WERI-Rb-1 (cell line): ENCODE results near the gene ZNF385D.

Experiments used
- DNase-seq: peaks from one replicate; pipeline ENCODE4 v3.0.0-alpha.2; 2020
- H3K27ac ChIP-seq: fragments of 250-450 bp; sonication (Bioruptor Pico); 2 replicates; pipeline ENCODE4 v1.5.1; 2020; ENCODE audit warnings: mild to moderate bottlenecking, moderate library complexity
- H3K27me3 ChIP-seq: fragments of 250-450 bp; sonication (Bioruptor Pico); 2 replicates; pipeline ENCODE4 v1.5.1; 2021; ENCODE audit warnings: mild to moderate bottlenecking, low read depth, moderate library complexity; ENCODE audit not compliant: insufficient read depth, severe bottlenecking
- H3K36me3 ChIP-seq: fragments of 250-450 bp; sonication (Bioruptor Pico); 2 replicates; pipeline ENCODE4 v1.5.1; 2020; ENCODE audit warnings: mild to moderate bottlenecking, moderate library complexity
- H3K4me3 ChIP-seq: 2 replicates; pipeline ENCODE4 v1.5.1; 2011; ENCODE audit warnings: low read depth, mild to moderate bottlenecking, control low read depth, low read length
- H3K9me3 ChIP-seq: fragments of 250-450 bp; sonication (Bioruptor Pico); 2 replicates; pipeline ENCODE4 v1.5.1; 2021; ENCODE audit warnings: mild to moderate bottlenecking, moderate library complexity; ENCODE audit not compliant: severe bottlenecking
- TF ChIP-seq, protein P1 (sequence below): IDR thresholded peaks from 2 replicates; pipeline ENCODE4 v1.5.1; 2011; ENCODE audit warnings: low read depth, mild to moderate bottlenecking, control low read depth, inconsistent platforms, low read length

ZNF385D gene

DNA sequence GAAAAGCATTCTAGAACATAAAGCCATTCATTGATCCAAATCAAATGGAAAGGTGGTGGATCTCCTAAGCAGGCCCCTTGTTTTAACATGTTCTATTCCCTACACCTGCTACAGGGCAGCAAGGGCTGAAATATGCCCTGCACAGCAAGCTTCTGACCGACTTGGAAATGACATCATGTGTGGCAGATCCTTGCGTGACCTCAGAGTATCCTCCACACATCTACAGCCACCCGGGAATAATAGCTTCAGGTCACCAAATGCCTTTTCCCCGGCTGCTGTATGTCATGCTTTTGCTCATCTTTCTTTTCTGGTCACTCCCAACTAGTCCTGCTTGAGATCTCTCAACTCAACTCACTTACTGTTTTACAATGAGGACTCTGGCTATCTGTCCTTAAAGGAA lies 158.2 kb downstream of the ZNF385D start:
- Histone ChIP-seq H3K4me3 (no peak overlapping the region), H3K36me3 (no peaks in the 10 kb centered on the region), H3K9me3 (no peaks in the 10 kb centered on the region), H3K27ac (no peak overlapping the region), H3K27me3 (no peaks in the 10 kb centered on the region)
- DNase-seq, result no peak
- TF ChIP-seq, protein P1, sequence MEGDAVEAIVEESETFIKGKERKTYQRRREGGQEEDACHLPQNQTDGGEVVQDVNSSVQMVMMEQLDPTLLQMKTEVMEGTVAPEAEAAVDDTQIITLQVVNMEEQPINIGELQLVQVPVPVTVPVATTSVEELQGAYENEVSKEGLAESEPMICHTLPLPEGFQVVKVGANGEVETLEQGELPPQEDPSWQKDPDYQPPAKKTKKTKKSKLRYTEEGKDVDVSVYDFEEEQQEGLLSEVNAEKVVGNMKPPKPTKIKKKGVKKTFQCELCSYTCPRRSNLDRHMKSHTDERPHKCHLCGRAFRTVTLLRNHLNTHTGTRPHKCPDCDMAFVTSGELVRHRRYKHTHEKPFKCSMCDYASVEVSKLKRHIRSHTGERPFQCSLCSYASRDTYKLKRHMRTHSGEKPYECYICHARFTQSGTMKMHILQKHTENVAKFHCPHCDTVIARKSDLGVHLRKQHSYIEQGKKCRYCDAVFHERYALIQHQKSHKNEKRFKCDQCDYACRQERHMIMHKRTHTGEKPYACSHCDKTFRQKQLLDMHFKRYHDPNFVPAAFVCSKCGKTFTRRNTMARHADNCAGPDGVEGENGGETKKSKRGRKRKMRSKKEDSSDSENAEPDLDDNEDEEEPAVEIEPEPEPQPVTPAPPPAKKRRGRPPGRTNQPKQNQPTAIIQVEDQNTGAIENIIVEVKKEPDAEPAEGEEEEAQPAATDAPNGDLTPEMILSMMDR, result no peak

DNA sequence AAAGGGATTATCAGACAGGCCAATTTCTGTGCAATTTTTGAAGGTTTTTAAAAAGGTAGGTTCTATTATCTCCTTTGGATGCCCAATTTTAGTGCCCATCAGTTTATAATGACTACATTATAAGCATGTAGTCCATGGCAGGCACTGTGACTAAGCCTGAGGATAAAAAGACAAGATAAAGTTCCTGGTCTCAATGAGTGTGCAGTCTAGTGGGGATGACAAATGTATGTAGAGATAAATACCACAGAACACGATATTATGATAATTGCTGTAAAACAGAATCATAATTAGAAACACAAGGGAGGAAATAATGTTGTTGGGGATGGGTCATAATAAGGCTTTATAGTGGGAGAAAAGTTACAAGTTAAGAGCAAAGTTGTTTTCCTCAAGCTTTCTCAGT lies 163.1 kb downstream of the ZNF385D start:
- Histone ChIP-seq H3K27me3 (no peaks in the 10 kb centered on the region), H3K4me3 (no peak overlapping the region), H3K27ac (no peak overlapping the region), H3K9me3 (no peaks in the 10 kb centered on the region), H3K36me3 (no peaks in the 10 kb centered on the region)
- TF ChIP-seq, protein P1, result no peak
- no peak for DNase-seq

DNA sequence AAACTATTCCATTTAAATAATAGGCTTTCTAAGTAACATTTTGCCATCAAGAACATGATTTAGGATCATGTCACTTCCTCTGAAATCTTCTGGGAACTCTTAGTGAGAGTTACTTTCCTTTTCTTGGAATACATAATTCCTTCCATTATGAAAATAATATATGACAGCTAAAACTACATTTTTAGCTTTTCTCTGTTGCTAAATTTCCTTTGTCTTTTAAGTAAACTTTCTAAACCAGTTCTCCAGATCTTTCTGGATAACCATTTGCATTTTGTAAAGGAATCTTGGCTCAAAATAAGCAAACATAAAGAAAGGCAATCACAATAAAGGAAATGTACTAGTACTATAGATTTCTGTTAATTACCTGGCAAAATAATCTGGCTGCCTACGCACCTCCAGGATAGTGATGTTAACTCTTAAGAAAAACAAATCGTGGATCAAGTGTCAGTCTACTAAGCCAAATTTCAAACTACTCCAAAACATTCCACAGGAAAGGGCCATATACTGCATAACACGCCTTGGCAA lies 165.7 kb downstream of the ZNF385D start:
- H3K9me3 ChIP-seq, result no peaks in the 10 kb centered on the region
- no peak overlapping the region for H3K27ac ChIP-seq
- no peaks in the 10 kb centered on the region for H3K27me3 ChIP-seq
- TF ChIP-seq, protein P1, result no peak
- DNase-seq, result no peak
- no peaks in the 10 kb centered on the region for H3K36me3 ChIP-seq
- no peak overlapping the region for H3K4me3 ChIP-seq

DNA sequence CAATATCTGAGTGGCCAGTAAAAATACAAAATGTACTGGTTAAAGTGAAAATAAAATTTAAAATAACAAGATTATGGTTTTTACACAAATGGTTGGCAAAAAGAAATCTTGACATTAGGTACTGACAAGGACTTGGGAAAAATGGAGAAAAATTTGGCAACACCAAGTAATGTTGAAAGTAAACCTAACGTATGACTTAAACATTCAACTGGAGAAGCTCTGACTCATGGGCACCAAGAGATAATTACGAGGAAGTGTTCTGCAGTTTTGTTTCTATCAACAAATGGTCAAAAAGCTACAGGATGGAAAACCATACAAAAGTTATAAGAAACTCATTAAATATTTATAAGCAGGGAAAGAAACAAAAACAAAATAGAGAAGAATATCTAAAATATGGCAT lies 177.7 kb downstream of the ZNF385D start:
- H3K27ac ChIP-seq, result no peak overlapping the region
- no peaks in the 10 kb centered on the region for H3K9me3 ChIP-seq
- no peak for DNase-seq
- TF ChIP-seq, protein P1, result no peak
- no peaks in the 10 kb centered on the region for H3K36me3 ChIP-seq
- H3K4me3 ChIP-seq, result no peak overlapping the region
- no peaks in the 10 kb centered on the region for H3K27me3 ChIP-seq

DNA sequence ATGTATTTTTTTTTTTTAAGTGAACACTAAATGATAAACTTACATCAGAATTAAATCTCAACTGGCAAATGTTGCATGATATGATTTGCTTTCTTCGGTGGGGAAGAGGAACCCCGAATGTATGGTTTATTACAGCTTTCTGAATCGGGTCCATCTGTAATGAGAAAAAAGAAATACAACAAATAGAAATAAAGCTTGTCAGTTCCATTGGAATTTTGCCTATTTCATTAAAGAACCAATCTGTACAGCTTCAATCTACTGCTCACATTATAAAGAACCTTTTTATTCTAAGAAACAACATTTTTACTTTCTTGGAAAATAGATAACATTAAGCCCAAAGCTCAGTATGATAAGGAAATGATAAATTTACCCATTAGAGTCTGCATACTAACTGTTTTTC lies 186.5 kb downstream of the ZNF385D start:
- H3K27me3 ChIP-seq, result no peaks in the 10 kb centered on the region
- TF ChIP-seq, protein P1, result no peak

DNA sequence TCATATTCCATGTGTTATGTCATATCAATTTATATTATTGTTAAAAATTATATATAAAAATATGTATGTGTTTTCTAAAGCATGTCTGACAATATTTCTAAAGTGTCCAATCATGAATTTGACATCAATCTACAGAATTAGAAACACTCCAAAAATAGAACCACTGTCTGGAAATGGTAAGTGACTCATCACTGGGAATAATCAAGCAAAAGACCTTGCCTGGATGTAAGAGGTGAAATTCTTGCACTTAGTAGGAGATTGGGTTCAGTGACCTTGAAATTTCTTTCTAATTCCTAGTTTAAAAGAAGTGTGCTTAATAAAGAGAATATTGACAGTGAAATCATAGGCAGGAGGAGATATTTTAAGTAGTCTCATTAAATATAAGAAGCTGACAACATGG lies 188.8 kb downstream of the ZNF385D start:
- Histone ChIP-seq H3K4me3 (no peak overlapping the region), H3K36me3 (no peaks in the 10 kb centered on the region), H3K27me3 (no peaks in the 10 kb centered on the region), H3K27ac (no peak overlapping the region), H3K9me3 (no peaks in the 10 kb centered on the region)
- no peak for DNase-seq
- TF ChIP-seq, protein P1, result no peak

More for the DNA sequence above, 186.5 kb downstream of the ZNF385D start:
- DNase-seq, result no peak
- Histone ChIP-seq H3K4me3 (no peak overlapping the region), H3K27ac (no peak overlapping the region), H3K36me3 (no peaks in the 10 kb centered on the region), H3K9me3 (no peaks in the 10 kb centered on the region)
